ENCODE results near the gene YIPF6. TPM values are rescaled to one million over a fixed set of nuclear protein-coding genes. Genes with fewer than 3 reads are reported as not detected.
"Not testable (repeated sequence)": the region's sequence is repeated elsewhere in the genome, so short reads cannot be mapped to it uniquely, and the experiment has no call there.

YIPF6 gene
- total RNA-seq, 1 donor from 2014 or later = 29.7 TPM

GRCh38 chrX:68499543-68500504, 973 bp downstream of the YIPF6 start:
- intact Hi-C loops (cut with DNase I) = loop anchor here (10.0 kb wide), 1 partner anchor 305 kb away; no protein-coding TSS in a partner anchor
- ATAC-seq (ENCODE audit: poor library complexity) = no peak
- DNase-seq = no peak

DNA sequence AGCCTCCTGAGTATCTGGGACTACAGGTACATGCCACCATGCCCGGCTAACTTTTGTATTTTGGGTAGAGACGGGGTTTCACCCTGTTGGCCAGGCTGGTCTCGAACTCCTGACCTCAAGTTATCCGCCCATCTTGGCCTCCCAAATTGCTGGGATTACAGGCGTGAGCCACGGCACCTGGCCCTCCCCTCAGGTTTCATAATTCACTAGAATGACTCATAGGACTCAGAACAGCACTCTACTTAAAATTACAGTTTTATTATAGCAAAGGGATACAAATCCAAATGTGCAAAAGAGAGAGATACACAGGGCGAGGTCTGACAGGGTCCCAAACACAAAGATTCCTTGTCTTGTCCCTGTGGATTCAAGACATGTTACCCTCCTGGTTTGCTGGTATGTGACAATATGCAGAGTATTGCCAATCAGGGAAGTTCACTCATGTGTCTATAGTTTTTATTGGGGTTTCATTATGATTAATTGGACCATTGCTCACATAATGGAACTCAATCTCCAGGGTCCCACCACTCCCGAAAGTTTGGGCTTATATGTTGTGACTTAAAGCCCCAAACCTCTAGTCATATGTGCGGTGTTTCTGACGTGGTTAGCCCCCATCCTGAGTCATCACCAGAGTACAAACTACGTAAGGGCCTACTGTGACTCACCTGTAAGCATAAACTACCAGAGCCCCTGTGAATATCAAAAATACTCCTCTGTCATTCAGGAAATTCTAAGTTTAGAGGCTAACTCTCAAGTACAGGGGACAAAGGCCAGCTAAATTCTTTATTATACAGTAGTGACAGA, 5.2 kb downstream of the YIPF6 start:
- intact Hi-C loops (cut with DNase I) = loop anchor here (10.0 kb wide), 1 partner anchor 301 kb away; no protein-coding TSS in a partner anchor
- DNase-seq (no peak), ATAC-seq (ENCODE audit: poor library complexity) (no peak)

DNA sequence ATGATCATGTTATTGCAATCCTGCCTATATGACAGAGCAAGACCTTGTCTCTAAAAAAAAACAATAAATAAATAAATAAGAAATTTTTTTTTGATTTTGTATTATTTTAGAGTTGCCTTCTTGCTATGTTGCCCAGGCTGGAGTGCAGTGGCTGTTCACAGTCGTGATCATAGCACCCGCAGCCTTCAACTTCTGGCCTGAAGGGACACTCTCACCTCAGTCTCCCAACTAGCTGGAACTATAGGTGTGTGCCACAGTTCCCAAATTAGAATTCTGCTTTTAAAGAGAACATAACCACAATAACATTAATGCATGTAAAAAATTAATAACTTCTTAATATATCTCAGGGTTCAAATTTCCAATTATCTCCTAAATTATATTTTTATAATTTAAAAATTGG, 7.8 kb downstream of the YIPF6 start:
- DNase-seq (no peak), ATAC-seq (ENCODE audit: poor library complexity) (peak; percentile 72)
- intact Hi-C loops (cut with DNase I) = loop anchor here (10.0 kb wide), 1 partner anchor 298 kb away; no protein-coding TSS in a partner anchor

- intact Hi-C loops (cut with DNase I) = loop anchor here (10.0 kb wide), 1 partner anchor 296 kb away; no protein-coding TSS in a partner anchor
- no peak for ATAC-seq (ENCODE audit: poor library complexity)
- DNase-seq = no peak
These were observed 9.9 kb downstream of the YIPF6 start for GRCh38 chrX:68508799-68509198.

DNA sequence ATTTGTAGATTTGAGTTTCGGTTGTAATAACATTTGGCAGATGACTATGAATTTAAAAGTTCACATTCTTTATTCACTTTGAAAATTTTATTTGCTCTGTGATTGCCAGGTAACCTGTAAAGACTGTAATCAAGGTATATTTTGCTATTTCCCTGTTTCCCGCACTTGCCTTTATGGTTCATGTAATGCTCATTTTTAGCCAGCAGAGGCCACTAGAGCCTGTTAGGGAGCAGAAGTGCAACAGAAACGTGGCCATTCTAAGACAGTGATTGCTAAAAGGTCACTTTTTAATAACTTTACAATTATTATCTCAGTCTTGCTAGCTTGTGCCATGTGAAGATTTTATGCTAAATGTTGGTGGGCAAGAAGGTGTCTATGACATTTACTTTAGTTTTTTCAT, 12.4 kb downstream of the YIPF6 start:
- intact Hi-C loops (cut with DNase I) = loop anchor here (10.0 kb wide), 1 partner anchor 204 kb away; no protein-coding TSS in a partner anchor
- no peak for DNase-seq
- ATAC-seq (ENCODE audit: poor library complexity) = no peak

- DNase-seq; ATAC-seq (ENCODE audit: poor library complexity); intact Hi-C loops (cut with DNase I): not testable (repeated sequence)
These were observed 25.8 kb downstream of the YIPF6 start for GRCh38 chrX:68524680-68525079.

DNA sequence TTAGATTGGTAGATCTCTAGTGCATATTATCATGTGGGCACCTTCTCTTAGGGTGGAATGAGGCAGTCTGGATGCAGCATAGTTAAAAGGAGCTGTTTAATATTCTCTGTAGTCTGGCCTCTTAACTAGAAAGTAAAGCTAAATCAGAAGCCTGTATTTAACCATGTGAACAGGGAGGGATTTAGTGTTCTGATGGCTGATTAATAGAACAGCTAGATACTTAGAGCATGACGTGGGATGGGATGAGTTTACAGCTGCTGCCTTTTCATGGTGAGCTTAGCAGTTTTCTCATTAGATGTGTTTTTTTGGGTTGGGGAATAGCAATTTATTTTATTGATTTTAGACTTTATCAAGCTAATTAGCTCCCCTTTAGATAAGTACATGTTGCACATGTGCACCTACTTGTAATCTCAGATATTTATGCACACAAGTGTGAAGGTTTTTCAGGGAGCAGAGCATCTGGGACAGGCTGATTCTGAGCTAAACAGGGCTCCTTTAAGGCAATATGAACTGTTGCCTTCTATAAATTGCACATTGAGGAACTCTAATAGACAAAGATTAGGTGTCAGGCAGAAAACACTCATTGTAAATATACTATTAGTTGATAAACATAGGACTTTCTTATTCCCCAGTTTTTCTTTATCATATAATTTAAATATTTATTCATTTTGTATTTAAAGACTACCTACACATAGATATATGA, 34.1 kb downstream of the YIPF6 start:
- ATAC-seq (ENCODE audit: poor library complexity) (no peak), DNase-seq (no peak)
- intact Hi-C loops (cut with DNase I) = no loop called here

DNA sequence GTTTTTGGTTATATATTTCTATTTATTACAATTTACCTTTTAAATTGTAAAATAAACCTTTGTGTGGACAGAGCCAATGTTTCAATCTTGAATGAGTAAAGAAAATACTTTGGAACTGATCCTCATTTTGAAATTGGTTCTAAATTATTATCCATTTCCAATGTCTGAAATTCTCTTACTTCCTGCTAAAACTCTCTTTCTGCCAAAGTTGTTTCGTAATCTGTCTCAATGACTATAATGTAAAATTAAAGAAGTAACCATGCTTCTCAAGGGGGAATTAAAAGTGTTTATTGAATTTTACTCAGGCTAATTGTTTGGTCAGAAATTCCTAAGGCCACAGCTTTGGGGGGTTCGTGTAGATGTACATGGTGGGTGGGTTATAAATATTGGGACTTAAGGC, 34.8 kb downstream of the YIPF6 start:
- intact Hi-C loops (cut with DNase I) = no loop called here
- DNase-seq (no peak), ATAC-seq (ENCODE audit: poor library complexity) (no peak)

GRCh38 chrX:68534691-68535090, 35.8 kb downstream of the YIPF6 start:
- ATAC-seq (ENCODE audit: poor library complexity) = no peak
- DNase-seq = no peak
- intact Hi-C loops (cut with DNase I) = no loop called here

GRCh38 chrX:68536429-68536828, 37.6 kb downstream of the YIPF6 start:
- intact Hi-C loops (cut with DNase I) = no loop called here
- DNase-seq (no peak), ATAC-seq (ENCODE audit: poor library complexity) (no peak)

DNA sequence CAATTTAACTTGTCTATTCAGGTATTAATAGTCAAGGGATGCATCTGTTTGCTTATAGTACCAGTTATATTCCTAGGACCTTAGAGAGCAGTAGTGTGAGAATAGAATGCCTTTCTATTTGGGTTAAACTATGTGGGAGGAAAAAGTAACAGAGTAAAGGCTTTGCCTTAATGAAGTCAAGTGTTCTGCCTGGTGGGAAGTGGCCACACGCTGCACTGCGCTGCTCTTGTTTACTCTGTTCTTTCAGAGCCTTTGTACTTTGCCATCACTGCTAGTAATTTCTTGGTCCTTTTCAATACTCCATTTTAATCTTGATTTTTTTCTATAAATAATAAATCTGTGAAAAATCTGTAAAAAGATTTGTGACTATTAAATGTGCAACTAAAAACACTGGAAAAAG, 38.0 kb downstream of the YIPF6 start:
- intact Hi-C loops (cut with DNase I) = no loop called here
- ATAC-seq (ENCODE audit: poor library complexity) = no peak
- no peak for DNase-seq

GRCh38 chrX:68550193-68550592, 51.3 kb downstream of the YIPF6 start:
- ATAC-seq (ENCODE audit: poor library complexity) = no peak
- intact Hi-C loops (cut with DNase I) = no loop called here

GRCh38 chrX:68556036-68556435, 57.2 kb downstream of the YIPF6 start:
- no peak for DNase-seq
- ATAC-seq (ENCODE audit: poor library complexity) = no peak
- intact Hi-C loops (cut with DNase I) = no loop called here

More at GRCh38 chrX:68550193-68550592, 51.3 kb downstream of the YIPF6 start:
- DNase-seq = no peak

GRCh38 chrX:68557126-68557525, 58.3 kb downstream of the YIPF6 start:
- intact Hi-C loops (cut with DNase I); ATAC-seq (ENCODE audit: poor library complexity); DNase-seq: not testable (repeated sequence)

DNA sequence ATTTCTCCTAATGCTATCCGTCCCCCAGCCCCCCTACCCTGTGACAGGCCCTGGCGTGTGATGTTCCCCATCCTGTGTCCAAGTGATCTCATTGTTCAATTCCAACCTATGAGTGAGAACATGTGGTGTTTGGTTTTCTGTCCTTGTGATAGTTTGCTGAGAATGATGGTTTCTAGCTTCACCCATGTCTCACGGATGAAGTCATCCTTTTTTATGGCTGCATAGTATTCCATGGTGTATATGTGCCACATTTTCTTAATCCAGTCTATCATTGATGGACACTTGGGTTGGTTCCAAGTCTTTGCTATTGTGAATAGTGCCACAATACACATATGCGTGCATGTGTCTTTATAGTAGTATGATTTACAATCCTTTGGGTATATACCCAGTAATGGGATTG, 61.1 kb downstream of the YIPF6 start:
- intact Hi-C loops (cut with DNase I); ATAC-seq (ENCODE audit: poor library complexity); DNase-seq: not testable (repeated sequence)

- DNase-seq (no peak), ATAC-seq (ENCODE audit: poor library complexity) (no peak)
- intact Hi-C loops (cut with DNase I) = no loop called here
These were observed 69.3 kb downstream of the YIPF6 start for GRCh38 chrX:68568136-68568535.

DNA sequence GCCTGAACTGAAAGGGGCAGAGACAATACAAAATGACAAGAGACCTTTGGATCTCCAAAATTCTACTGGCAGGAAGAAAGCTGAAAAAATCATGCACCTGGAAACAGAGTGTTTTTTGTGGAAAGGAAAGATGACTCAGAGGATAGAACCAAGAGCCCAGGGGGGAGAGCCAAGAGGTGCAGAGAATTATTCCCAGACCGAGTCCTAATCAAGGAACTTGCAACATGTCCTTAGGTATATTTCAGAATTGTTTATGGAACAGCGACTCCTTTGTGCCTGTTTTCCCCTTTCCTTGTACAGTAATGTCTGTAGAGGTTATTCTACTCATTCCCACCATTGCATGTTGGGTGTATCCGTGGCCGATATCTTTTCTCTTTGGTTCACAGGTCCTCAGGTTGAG, 71.7 kb downstream of the YIPF6 start:
- ATAC-seq (ENCODE audit: poor library complexity) = no peak
- intact Hi-C loops (cut with DNase I) = no loop called here
- no peak for DNase-seq

DNA sequence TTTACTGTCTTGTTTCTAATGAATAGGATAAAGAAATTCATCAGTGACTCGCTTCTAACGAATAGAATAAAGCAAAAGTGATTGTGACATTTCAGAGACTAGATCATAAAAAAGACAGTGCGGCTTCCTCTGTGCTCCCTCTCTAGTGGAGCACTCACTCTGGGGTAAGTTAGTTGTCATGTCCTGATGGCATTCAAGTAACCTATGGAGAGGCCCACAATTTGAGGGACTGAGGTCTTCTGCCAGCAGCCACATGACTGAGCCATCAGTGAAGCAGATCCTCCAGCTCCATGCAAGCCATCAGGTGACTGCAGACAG, 72.4 kb downstream of the YIPF6 start:
- intact Hi-C loops (cut with DNase I) = no loop called here
- ATAC-seq (ENCODE audit: poor library complexity) = no peak
- no peak for DNase-seq
